BLaER1 (cell line): ENCODE results near the gene HTR3E.
A peak's percentile ranks its signal among the peaks of the same experiment; 100 is the strongest.
"Not testable (repeated sequence)": the region's sequence is repeated elsewhere in the genome, so short reads cannot be mapped to it uniquely, and the experiment has no call there.

Experiments used
- H3K27ac ChIP-seq: shearing (Covaris generic); formaldehyde crosslinking; 2 replicates; pipeline ENCODE4 v1.8.1; 2022
- H3K27me3 ChIP-seq: shearing (Covaris generic); formaldehyde crosslinking; 2 replicates; pipeline ENCODE4 v1.8.1; 2022
- H3K36me3 ChIP-seq: shearing (Covaris generic); formaldehyde crosslinking; 2 replicates; pipeline ENCODE4 v1.8.1; 2022
- H3K4me1 ChIP-seq: shearing (Covaris generic); formaldehyde crosslinking; 2 replicates; pipeline ENCODE4 v1.8.1; 2022
- H3K4me2 ChIP-seq: shearing (Covaris generic); formaldehyde crosslinking; 2 replicates; pipeline ENCODE4 v1.8.1; 2022
- H3K4me3 ChIP-seq: shearing (Covaris generic); formaldehyde crosslinking; 2 replicates; pipeline ENCODE4 v1.8.1; 2022
- H3K9ac ChIP-seq: shearing (Covaris generic); formaldehyde crosslinking; 2 replicates; pipeline ENCODE4 v1.8.1; 2022
- H3K9me3 ChIP-seq: shearing (Covaris generic); formaldehyde crosslinking; 2 replicates; pipeline ENCODE4 v1.8.1; 2022
- H4K20me1 ChIP-seq: shearing (Covaris generic); formaldehyde crosslinking; 2 replicates; pipeline ENCODE4 v1.8.1; 2022
- Cebpa-rat ChIP-seq: shearing (Covaris generic); IDR thresholded peaks from 2 replicates; pipeline ENCODE4 v1.8.1; 2022

HTR3E gene

DNA sequence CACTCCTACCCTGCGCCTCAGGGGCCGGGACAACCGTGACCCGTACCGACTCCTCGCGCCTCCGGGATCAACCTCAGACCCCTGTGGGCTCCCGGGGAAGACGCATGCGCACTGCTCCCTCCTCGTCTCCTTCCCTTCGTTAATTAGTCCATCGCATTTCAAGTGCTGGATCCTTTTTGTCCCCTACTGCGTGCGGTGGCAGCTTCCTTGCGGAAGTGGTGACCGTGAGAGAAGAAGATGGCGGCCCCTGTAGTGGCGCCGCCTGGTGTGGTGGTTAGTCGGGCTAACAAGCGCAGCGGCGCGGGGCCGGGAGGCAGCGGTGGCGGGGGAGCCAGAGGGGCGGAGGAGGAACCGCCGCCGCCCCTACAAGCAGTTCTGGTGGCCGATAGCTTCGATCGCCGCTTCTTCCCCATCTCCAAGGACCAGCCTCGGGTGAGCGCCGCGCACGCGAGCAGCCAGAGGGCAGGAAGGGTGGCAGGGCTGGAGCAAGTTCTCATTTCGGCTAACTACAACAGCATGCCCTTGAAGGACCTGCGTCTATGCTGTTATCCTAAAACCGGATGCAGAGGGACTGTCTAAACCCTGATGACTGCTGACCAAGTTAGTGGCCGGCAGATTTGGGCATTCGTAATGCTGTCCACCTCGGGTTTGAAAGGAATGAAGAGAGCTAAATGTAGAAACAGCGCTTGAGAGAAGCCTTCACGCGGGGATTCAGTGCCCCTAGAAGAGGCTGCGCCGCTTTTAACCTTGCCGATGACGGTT lies 38.5 kb downstream of the HTR3E start, which contains the start of gene EIF2B5:
Gene EIF2B5, plus strand, starts transcription at position 210 of the 762 bp plus-strand sequence. Its CDS starts 28 bp downstream, at position 238.
- Histone ChIP-seq H3K9ac (peak within 1 kb of the TSS; percentile 87), H3K27ac (peak within 1 kb of the TSS; percentile 90)
- TF ChIP-seq Cebpa-rat: no peak

DNA sequence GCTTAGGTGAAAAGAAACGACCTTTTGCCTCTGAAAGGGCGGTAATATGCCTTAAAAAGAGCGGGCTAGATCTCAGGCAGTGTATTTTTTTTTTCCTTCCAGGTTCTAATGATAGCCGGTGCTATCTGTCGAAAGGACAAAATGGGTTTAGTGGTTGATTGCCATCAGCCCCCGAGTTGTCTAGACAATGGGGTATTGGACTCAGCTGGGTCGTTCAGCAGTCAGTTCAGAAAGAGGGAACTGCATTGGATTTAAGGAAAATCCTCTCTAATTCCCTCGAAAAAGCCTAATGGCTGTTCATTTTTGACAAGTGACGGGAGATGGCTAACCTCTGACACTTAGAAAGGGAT lies 39.0 kb downstream of the HTR3E start:
- peaks cover 41% of the 10 kb centered on the region for H3K36me3 ChIP-seq
- H3K27ac ChIP-seq: peak overlapping the region; percentile 90
- peaks cover 29% of the 10 kb centered on the region for H3K4me1 ChIP-seq
- no peaks in the 10 kb centered on the region for H3K9me3 ChIP-seq
- H3K9ac ChIP-seq: peak overlapping the region; percentile 87
- TF ChIP-seq Cebpa-rat: no peak
- peaks cover 44% of the 10 kb centered on the region for H4K20me1 ChIP-seq
- peak overlapping the region; percentile 80 for H3K4me3 ChIP-seq
- H3K4me2 ChIP-seq: peak overlapping the region; percentile 97
- H3K27me3 ChIP-seq: no peaks in the 10 kb centered on the region

More for the DNA sequence above, 38.5 kb downstream of the HTR3E start, which contains the start of gene EIF2B5:
- Histone ChIP-seq H3K4me1 (peaks cover 29% of the 10 kb centered on the region), H3K4me2 (peak within 1 kb of the TSS; percentile 99), H3K27me3 (no peaks in the 10 kb centered on the region), H4K20me1 (peaks cover 38% of the 10 kb centered on the region), H3K36me3 (peaks cover 35% of the 10 kb centered on the region), H3K4me3 (peak within 1 kb of the TSS; percentile 80), H3K9me3 (no peaks in the 10 kb centered on the region)

DNA sequence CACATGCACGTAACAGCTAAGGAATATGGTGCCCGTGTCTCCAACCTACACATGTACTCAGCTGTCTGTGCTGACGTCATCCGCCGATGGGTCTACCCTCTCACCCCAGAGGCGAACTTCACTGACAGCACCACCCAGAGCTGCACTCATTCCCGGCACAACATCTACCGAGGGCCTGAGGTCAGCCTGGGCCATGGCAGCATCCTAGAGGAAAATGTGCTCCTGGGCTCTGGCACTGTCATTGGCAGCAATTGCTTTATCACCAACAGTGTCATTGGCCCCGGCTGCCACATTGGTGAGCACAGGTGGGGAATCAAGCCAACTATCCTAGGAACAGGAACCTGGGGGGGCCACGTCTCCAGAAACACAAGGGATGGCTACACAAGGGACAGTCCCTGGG lies 43.6 kb downstream of the HTR3E start:
- Histone ChIP-seq H3K27me3 (no peaks in the 10 kb centered on the region), H4K20me1 (peaks cover 67% of the 10 kb centered on the region), H3K4me2 (no peak overlapping the region), H3K27ac (no peak overlapping the region), H3K4me3 (no peak overlapping the region), H3K36me3 (peaks cover 86% of the 10 kb centered on the region), H3K9me3 (no peaks in the 10 kb centered on the region), H3K4me1 (peaks cover 30% of the 10 kb centered on the region), H3K9ac (no peak overlapping the region)
- TF ChIP-seq Cebpa-rat: no peak

DNA sequence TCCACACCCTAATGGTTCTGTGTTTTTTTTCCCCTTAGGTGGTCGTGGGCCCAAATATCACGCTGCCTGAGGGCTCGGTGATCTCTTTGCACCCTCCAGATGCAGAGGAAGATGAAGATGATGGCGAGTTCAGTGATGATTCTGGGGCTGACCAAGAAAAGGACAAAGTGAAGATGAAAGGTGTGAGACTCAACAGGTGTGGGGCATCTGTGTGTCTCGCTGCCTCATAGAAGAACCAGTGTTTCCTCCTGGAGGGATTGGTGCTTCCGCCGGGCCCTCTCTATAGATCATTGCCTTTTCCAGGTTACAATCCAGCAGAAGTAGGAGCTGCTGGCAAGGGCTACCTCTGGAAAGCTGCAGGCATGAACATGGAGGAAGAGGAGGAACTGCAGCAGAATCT lies 45.3 kb downstream of the HTR3E start:
- no peak overlapping the region for H3K9ac ChIP-seq
- H3K4me1 ChIP-seq: peaks cover 22% of the 10 kb centered on the region
- no peak overlapping the region for H3K4me2 ChIP-seq
- no peaks in the 10 kb centered on the region for H3K9me3 ChIP-seq
- no peak overlapping the region for H3K27ac ChIP-seq
- TF ChIP-seq Cebpa-rat: no peak
- H3K36me3 ChIP-seq: peaks cover 100% of the 10 kb centered on the region
- H4K20me1 ChIP-seq: peaks cover 56% of the 10 kb centered on the region
- no peaks in the 10 kb centered on the region for H3K27me3 ChIP-seq
- H3K4me3 ChIP-seq: no peak overlapping the region

DNA sequence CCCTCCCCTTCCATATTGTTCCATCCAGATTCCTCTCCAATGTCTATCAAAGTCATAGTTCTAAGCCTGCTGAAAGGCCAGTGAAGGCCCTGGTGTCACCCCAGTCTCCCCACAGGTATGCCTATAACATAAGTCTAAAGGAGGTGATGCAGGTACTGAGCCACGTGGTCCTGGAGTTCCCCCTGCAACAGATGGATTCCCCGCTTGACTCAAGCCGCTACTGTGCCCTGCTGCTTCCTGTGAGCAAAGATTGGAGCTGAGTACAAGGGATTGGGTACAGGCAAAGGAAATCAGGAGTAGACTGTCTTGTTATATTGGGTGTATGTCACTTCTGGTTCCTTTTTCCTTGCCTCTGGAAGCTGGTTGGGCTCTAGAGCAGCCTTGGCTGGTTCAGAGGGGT lies 46.5 kb downstream of the HTR3E start:
- Histone ChIP-seq H3K4me1 (peaks cover 15% of the 10 kb centered on the region), H3K4me3 (no peak overlapping the region), H3K36me3 (peaks cover 88% of the 10 kb centered on the region), H4K20me1 (peaks cover 45% of the 10 kb centered on the region), H3K9ac (no peak overlapping the region), H3K9me3 (no peaks in the 10 kb centered on the region), H3K4me2 (no peak overlapping the region), H3K27ac (no peak overlapping the region), H3K27me3 (no peaks in the 10 kb centered on the region)
- no peak for TF ChIP-seq Cebpa-rat

DNA sequence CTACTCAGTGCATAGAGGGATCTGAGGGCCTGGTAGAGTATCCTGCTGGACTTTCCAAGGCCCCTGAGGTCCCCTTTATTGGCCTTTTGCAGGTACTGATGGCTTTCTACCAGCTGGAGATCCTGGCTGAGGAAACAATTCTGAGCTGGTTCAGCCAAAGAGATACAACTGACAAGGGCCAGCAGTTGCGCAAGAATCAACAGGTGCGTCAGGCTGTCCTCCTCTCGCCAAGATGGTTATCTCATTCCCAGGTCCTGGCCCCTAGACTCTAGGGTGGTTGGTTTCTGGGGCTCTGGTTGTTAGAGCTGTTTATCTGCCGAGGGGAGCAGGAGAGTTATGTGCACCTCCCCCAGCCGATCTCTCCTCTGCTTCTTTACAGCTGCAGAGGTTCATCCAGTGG lies 47.6 kb downstream of the HTR3E start:
- Histone ChIP-seq H3K4me1 (peaks cover 15% of the 10 kb centered on the region), H3K36me3 (peaks cover 77% of the 10 kb centered on the region), H3K9me3 (no peaks in the 10 kb centered on the region), H3K9ac (peak overlapping the region; percentile 50), H3K4me3 (no peak overlapping the region), H4K20me1 (peaks cover 41% of the 10 kb centered on the region), H3K4me2 (peak overlapping the region; percentile 17; the same call in 1 of the 2 replicates), H3K27me3 (no peaks in the 10 kb centered on the region), H3K27ac (0 out of 2 replicates have a peak overlapping the region, but pooled peaks have one; percentile 6)
- TF ChIP-seq Cebpa-rat: peak; percentile 74

DNA sequence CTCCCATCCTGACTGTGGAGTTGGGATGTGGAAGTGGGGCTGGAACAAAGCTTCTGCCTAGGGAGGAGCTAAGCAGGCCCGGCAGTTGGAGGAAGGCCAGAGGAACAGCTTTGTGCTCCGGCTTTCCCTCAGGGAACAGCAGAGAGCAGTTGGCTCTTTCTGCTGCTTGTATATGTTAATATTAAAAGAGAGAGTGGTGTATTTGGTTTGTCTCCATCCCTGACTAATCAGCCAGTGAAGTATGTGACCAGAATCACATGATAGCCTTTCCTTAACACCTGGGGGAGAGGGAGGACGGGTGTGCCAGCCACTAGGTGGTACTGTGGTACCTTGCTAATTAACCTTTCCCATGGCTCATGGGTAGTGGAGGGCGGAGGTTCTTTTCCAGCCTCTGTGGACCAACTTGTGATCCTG lies 48.3 kb downstream of the HTR3E start:
- H3K9ac ChIP-seq: peak overlapping the region; percentile 50
- peaks cover 70% of the 10 kb centered on the region for H3K36me3 ChIP-seq

DNA sequence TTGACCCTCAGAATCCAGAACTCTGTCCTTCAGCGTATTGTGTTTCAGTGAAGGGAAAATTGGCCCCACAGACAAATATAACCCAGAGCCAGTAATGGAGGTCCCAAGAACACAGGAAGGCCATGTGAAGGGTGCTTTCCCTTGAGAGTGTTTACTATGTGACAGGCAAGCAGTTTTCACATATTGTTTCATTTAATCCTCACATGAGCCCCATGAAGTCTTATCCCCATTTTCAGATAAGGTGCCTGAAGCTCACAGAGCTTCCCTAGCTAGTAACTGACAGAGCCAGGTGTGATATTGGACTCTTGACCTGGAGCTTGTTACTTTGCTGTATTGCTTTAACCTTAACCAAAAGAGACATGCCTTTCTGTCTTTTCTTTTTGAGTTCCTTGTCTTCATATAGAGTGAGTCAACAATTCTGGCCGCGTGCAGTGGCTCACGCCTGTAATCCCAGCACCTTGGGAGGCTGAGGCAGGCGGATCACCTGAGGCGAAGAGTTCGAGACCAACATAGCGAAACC lies 48.9 kb downstream of the HTR3E start:
- no peaks in the 10 kb centered on the region for H3K9me3 ChIP-seq
- no peaks in the 10 kb centered on the region for H3K27me3 ChIP-seq
- H3K4me1 ChIP-seq: peaks cover 15% of the 10 kb centered on the region
- H3K4me3 ChIP-seq: no peak overlapping the region
- peaks cover 28% of the 10 kb centered on the region for H4K20me1 ChIP-seq
- H3K9ac ChIP-seq: no peak overlapping the region
- H3K27ac ChIP-seq: no peak overlapping the region
- no peak for TF ChIP-seq Cebpa-rat
- peaks cover 63% of the 10 kb centered on the region for H3K36me3 ChIP-seq
- H3K4me2 ChIP-seq: peak overlapping the region; percentile 17; the same call in 1 of the 2 replicates

More for the DNA sequence above, 48.3 kb downstream of the HTR3E start:
- Histone ChIP-seq H3K4me2 (peak overlapping the region; percentile 17; the same call in 1 of the 2 replicates), H3K27ac (0 out of 2 replicates have a peak overlapping the region, but pooled peaks have one; percentile 6), H3K4me1 (peaks cover 15% of the 10 kb centered on the region), H3K27me3 (no peaks in the 10 kb centered on the region), H3K9me3 (no peaks in the 10 kb centered on the region), H3K4me3 (no peak overlapping the region), H4K20me1 (peaks cover 35% of the 10 kb centered on the region)
- TF ChIP-seq Cebpa-rat: no peak

DNA sequence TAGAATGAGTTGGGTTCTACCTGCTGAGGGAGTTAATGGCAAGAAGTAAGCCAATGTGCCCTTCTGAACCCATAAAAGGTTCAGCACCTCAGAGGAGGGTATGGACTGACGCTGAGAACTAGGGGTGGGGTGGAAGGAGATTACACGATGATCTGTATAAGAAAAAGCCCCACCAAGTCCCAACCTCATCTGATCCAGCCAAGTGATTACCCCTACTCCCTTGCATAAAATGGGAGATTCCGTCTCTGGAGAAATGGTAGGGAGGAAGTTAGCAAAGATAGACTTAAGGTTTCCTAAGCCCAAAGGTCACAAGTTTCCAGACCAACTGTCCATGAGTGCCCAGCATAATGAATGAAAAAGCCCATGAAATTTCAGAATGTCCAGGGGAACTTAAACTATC lies 51.2 kb downstream of the HTR3E start:
- no peak overlapping the region for H3K9ac ChIP-seq
- H3K27me3 ChIP-seq: no peaks in the 10 kb centered on the region
- no peaks in the 10 kb centered on the region for H3K9me3 ChIP-seq
- peaks cover 41% of the 10 kb centered on the region for H3K36me3 ChIP-seq
- no peak overlapping the region for H3K27ac ChIP-seq
- H3K4me2 ChIP-seq: no peak overlapping the region
- no peak for TF ChIP-seq Cebpa-rat
- H3K4me1 ChIP-seq: peaks cover 16% of the 10 kb centered on the region
- H3K4me3 ChIP-seq: no peak overlapping the region
- peaks cover 17% of the 10 kb centered on the region; the same call in 1 of the 2 replicates for H4K20me1 ChIP-seq

DNA sequence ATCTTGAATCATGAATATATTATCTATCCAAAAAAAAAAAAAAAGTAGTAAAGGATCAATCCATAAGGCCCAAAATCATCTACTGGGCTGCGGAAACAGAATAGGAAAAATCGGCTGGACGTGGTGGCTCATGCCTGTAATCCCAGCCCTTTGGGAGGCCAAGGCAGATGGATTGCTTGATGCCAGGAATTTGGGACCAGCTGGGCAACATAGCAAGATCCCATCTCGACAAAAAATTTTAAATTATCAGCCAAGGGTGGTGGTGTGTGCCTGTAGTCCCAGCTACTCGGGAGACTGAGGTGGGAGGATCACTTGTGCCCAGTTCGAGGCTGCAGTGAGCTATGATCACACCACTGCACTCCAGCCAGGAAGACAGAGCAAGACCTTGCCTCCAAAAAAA lies 52.3 kb downstream of the HTR3E start:
- H3K27ac ChIP-seq: no peak overlapping the region
- no peaks in the 10 kb centered on the region for H3K9me3 ChIP-seq
- H3K4me3 ChIP-seq: no peak overlapping the region
- no peak for TF ChIP-seq Cebpa-rat
- peaks cover 17% of the 10 kb centered on the region; the same call in 1 of the 2 replicates for H4K20me1 ChIP-seq
- peaks cover 30% of the 10 kb centered on the region for H3K36me3 ChIP-seq
- no peak overlapping the region for H3K4me2 ChIP-seq
- no peaks in the 10 kb centered on the region for H3K27me3 ChIP-seq
- H3K4me1 ChIP-seq: peaks cover 20% of the 10 kb centered on the region
- no peak overlapping the region for H3K9ac ChIP-seq

DNA sequence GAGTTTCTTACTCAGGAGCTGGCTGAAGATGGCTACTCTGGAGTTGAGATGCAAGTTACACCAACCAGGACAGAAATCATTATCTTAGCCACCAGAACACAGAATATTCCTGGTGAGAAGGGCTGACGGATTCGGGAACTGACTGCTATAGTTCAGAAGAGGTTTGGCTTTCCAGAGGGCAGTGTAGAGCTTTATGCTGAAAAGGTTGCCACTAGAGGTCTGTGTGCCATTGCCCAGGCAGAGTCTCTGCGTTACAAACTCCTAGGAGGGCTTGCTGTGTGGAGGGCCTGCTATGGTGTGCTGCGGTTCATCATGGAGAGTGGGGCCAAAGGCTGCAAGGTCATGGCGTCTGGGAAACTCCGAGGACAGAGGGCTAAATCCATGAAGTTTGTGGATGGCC lies 52.9 kb downstream of the HTR3E start:
- not testable (repeated sequence) for H3K27me3 ChIP-seq, H3K27ac ChIP-seq, H3K4me2 ChIP-seq

More for the DNA sequence above, 52.9 kb downstream of the HTR3E start:
- not testable (repeated sequence) for H3K4me3 ChIP-seq, H3K9me3 ChIP-seq, H3K9ac ChIP-seq
- H3K4me1 ChIP-seq: peaks cover 20% of the 10 kb centered on the region
- H3K36me3 ChIP-seq: peaks cover 24% of the 10 kb centered on the region
- peaks cover 11% of the 10 kb centered on the region; the same call in 1 of the 2 replicates for H4K20me1 ChIP-seq
